ENCODE data around the gene MLIP.

- no peak for TF ChIP-seq CTCF (conservative IDR thresholded peaks at IDR 0.05; ENCODE audit: low read length)
- TF ChIP-seq EZH2phosphoT487 (IDR thresholded peaks at IDR 0.05; ENCODE audit: borderline replicate concordance, low read depth, low read length) = no peak
These were observed 41.2 kb upstream of the MLIP start for GRCh38 chr6:54070025-54070424.
